ENCODE data around the gene SLC9A9.
A peak's percentile ranks its signal among the peaks of the same experiment; 100 is the strongest.
"Not testable (repeated sequence)": the region's sequence is repeated elsewhere in the genome, so short reads cannot be mapped to it uniquely, and the experiment has no call there.

Gene SLC9A9

DNA sequence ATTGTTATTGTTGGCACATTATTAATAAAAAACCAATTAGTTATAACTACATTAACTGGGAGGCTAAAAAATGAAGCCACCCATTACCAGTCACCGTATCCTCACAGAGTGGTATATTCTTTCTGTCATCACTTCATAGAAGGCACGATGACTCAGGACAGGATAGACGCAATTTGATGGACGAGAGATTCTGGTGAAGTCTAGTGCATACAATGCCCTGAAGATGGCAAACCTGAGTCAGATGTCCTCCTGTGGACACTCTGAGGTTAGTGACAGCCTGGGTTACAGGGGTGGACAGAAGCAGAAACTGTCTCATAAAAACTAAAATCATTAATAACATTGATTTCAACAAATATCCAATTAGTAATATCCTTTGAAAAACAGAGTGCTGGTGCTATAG is 150.3 kb downstream of the SLC9A9 start:
- DNase-seq (ENCODE audit: low read depth in 2 of 2) = peak in 1 of 2 donors; percentile 15
- no peak overlapping the region for H3K4me3 ChIP-seq (replicated peaks in 1 of 2; ENCODE audit: low read depth in 2 of 2, low read length in 2 of 2)
- TF ChIP-seq, protein P1, sequence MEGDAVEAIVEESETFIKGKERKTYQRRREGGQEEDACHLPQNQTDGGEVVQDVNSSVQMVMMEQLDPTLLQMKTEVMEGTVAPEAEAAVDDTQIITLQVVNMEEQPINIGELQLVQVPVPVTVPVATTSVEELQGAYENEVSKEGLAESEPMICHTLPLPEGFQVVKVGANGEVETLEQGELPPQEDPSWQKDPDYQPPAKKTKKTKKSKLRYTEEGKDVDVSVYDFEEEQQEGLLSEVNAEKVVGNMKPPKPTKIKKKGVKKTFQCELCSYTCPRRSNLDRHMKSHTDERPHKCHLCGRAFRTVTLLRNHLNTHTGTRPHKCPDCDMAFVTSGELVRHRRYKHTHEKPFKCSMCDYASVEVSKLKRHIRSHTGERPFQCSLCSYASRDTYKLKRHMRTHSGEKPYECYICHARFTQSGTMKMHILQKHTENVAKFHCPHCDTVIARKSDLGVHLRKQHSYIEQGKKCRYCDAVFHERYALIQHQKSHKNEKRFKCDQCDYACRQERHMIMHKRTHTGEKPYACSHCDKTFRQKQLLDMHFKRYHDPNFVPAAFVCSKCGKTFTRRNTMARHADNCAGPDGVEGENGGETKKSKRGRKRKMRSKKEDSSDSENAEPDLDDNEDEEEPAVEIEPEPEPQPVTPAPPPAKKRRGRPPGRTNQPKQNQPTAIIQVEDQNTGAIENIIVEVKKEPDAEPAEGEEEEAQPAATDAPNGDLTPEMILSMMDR (IDR thresholded peaks at IDR 0.05; ENCODE audit: low read depth, low read length) = no peak

DNA sequence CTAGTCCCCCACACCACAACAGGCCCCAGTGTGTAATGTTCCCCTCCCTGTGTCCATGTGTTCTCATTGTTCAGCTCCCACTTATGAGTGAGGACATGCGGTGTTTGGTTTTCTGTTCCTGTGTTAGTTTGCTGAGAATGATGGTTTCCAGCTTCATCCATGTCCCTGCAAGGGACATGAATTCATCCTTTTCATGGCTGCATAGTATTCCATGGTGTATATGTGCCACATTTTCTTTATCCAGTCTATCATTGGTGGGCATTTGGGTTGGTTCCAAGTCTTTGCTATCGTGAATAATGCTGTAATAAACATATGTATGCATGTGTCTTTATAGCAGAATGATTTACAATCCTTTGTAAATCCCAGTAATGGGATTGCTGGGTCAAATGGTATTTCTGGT is 152.9 kb downstream of the SLC9A9 start:
- not testable (repeated sequence) for H3K4me3 ChIP-seq (replicated peaks in 1 of 2; ENCODE audit: low read depth in 2 of 2, low read length in 2 of 2); DNase-seq (ENCODE audit: low read depth in 2 of 2)

DNA sequence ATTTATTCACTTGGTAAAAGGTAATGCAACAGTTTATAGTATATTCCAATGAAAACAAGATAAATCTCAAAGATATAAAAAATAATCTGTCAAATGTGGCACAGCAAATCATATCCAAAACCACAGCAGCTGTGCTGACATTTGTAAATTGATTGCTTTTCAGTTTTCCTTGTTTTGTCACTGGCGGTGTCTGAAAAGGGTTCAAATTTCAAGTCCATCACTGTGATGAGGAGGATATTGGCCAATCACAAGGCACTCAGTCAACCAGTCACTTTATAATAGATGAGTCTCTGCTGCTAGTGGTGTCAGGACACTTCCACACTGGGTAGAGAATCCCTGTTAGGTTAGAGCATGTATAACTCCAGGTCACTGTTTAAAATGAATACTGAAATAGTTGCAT is 154.8 kb downstream of the SLC9A9 start:
- TF ChIP-seq, protein P1 (IDR thresholded peaks at IDR 0.05; ENCODE audit: low read depth, low read length) = no peak
- no peak overlapping the region for H3K4me3 ChIP-seq (replicated peaks in 1 of 2; ENCODE audit: low read depth in 2 of 2, low read length in 2 of 2)
- DNase-seq (ENCODE audit: low read depth in 2 of 2) = no peak

DNA sequence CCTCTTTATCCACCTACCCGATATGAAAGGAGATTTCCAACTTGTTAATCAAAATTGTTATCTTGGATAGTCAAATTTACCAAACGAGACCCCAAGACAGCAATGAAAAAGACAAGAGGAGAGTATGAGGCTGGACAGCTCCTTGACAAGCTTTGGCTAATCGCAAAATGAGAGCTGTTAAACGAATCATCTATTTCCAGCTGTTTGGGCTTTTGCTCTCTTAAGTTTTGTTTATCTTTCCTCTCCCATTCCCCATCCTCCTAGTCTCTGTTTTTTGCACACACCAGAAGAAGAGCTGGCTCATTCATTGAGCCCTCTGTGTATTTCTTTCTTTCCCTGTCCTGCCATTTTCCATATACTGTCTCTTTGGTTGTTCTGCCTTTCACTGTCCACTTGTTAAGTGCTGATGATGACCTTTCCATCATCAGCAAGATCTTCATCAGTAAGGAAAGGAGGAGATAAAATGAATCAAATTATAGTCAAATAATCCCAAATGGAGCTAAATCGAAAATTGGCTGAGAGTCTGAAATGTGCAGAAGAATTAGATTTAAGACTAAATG is 161.6 kb downstream of the SLC9A9 start:
- no peak for DNase-seq (ENCODE audit: low read depth in 2 of 2)
- no peak overlapping the region for H3K4me3 ChIP-seq (replicated peaks in 1 of 2; ENCODE audit: low read depth in 2 of 2, low read length in 2 of 2)
- TF ChIP-seq, protein P1 (IDR thresholded peaks at IDR 0.05; ENCODE audit: low read depth, low read length) = no peak

DNA sequence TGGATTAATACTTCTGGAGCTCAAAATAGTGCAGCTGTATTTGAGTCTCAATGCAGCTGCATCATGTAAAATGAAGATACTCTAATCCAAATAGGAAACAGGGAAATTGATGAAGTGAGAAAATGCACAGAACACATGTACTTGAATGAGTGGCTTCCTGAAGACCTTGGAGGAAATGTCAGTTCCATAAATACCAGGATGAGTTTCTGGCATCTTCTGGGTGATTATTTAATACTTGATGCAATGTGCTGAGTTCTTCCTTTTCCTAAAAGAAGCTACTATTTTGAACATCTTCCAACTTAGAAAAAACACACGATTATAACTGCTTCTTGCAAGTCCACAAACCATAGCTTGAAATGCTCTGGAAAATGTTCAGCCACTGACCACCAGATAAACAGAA is 162.8 kb downstream of the SLC9A9 start:
- peak in 1 of 2 donors; percentile 10 for DNase-seq (ENCODE audit: low read depth in 2 of 2)
- no peak overlapping the region for H3K4me3 ChIP-seq (replicated peaks in 1 of 2; ENCODE audit: low read depth in 2 of 2, low read length in 2 of 2)
- TF ChIP-seq, protein P1 (IDR thresholded peaks at IDR 0.05; ENCODE audit: low read depth, low read length) = no peak

DNA sequence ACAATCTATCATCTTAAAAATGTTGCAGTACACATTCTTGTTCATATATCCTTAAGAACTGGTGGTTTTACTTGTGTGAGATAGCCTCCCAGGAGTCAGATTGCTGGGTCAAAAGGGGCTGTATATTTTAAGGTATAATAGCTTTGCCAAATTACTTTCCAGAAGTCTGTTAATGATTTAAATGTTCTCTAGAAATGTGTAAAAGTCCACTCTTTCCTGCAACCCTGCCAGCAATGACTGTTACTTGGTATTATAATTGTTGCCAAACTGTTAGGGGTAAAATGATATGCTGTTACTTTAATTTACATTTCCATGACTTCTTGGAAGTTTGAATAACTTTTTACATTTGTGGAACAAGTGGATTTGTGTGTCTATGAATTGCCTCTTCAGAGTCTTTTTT is 170.8 kb downstream of the SLC9A9 start:
- H3K4me3 ChIP-seq (replicated peaks in 1 of 2; ENCODE audit: low read depth in 2 of 2, low read length in 2 of 2) = no peak overlapping the region
- TF ChIP-seq, protein P1 (IDR thresholded peaks at IDR 0.05; ENCODE audit: low read depth, low read length) = no peak
- DNase-seq (ENCODE audit: low read depth in 2 of 2) = no peak

DNA sequence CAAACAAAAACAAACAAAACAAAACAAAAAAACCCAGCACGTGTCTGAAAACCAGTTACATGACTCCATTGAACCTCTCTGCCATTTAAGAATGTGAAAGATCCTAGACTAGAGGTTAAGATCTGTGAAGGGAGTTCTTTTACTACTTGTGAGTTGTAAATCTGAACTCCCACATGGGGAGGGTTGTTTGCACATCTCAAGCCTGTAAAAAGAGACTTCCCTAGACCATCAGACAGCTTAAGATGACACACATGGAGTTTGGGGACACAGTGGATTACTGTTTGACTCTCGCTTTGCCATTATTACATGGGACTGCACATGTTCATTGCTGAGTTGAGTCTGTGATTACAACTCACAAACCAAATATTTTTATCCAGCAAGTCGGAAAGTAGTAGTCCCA is 171.5 kb downstream of the SLC9A9 start:
- DNase-seq (ENCODE audit: low read depth in 2 of 2) = no peak
- TF ChIP-seq, protein P1 (IDR thresholded peaks at IDR 0.05; ENCODE audit: low read depth, low read length) = no peak

More for the DNA sequence above, 171.5 kb downstream of the SLC9A9 start:
- H3K4me3 ChIP-seq (replicated peaks in 1 of 2; ENCODE audit: low read depth in 2 of 2, low read length in 2 of 2) = no peak overlapping the region
